NT2/D1 (cell line): ENCODE data around the gene TTPAL.

ENCODE experiments used
- DNase-seq: peaks from one replicate; pipeline ENCODE4 v3.0.0-alpha.2; 2011; ENCODE audit warnings: low read depth, low spot score
- H3K27me3 ChIP-seq: 2 replicates; pipeline ENCODE4 v1.6.0; 2011; ENCODE audit warnings: mild to moderate bottlenecking; ENCODE audit not compliant: insufficient read length, insufficient read depth
- H3K36me3 ChIP-seq: 2 replicates; pipeline ENCODE4 v1.6.1; 2011; ENCODE audit warnings: mild to moderate bottlenecking, low read length, mixed read lengths; ENCODE audit not compliant: insufficient read depth, insufficient read length
- H3K4me1 ChIP-seq: 2 replicates; pipeline ENCODE4 v1.5.1; 2011; ENCODE audit not compliant: insufficient read depth, insufficient read length
- H3K4me3 ChIP-seq: 2 replicates; pipeline ENCODE4 v1.5.1; 2011; ENCODE audit warnings: low read depth; ENCODE audit not compliant: insufficient read length
- H3K9ac ChIP-seq: 2 replicates; pipeline ENCODE4 v1.6.0; 2011; ENCODE audit warnings: low read depth; ENCODE audit not compliant: insufficient read length
- H3K9me3 ChIP-seq: 2 replicates; pipeline ENCODE4 v1.5.1; 2011; ENCODE audit warnings: mild to moderate bottlenecking, low read length; ENCODE audit not compliant: insufficient read depth
- SUZ12 ChIP-seq: IDR thresholded peaks from 2 replicates; pipeline ENCODE4 v1.6.1; 2011; ENCODE audit not compliant: insufficient read length, insufficient read depth; ENCODE audit errors: extremely low read depth
- YY1 ChIP-seq: IDR thresholded peaks from 2 replicates; pipeline ENCODE4 v1.6.1; 2011; ENCODE audit not compliant: insufficient read length, insufficient read depth
- ZNF274 ChIP-seq: IDR thresholded peaks from 2 replicates; pipeline ENCODE4 v1.6.1; 2011; ENCODE audit warnings: mild to moderate bottlenecking, low read depth, low read length

TTPAL gene

GRCh38 chr20:44526129-44526528, 50.5 kb downstream of the TTPAL start:
- DNase-seq, result peak; percentile 52
- peaks cover 17% of the 10 kb centered on the region; the same call in 1 of the 2 replicates for H3K9me3 ChIP-seq
- TF ChIP-seq SUZ12 (no peak), YY1 (no peak), ZNF274 (no peak)
- no peaks in the 10 kb centered on the region for H3K36me3 ChIP-seq
- H3K4me3 ChIP-seq, result no peak overlapping the region
- peaks cover 2% of the 10 kb centered on the region for H3K4me1 ChIP-seq
- H3K9ac ChIP-seq, result no peak overlapping the region
- no peaks in the 10 kb centered on the region for H3K27me3 ChIP-seq

- H3K36me3 ChIP-seq, result no peaks in the 10 kb centered on the region
- no peak for TF ChIP-seq SUZ12
- peaks cover 17% of the 10 kb centered on the region; the same call in 1 of the 2 replicates for H3K9me3 ChIP-seq
- H3K9ac ChIP-seq, result no peak overlapping the region
- DNase-seq, result no peak
- H3K27me3 ChIP-seq, result no peaks in the 10 kb centered on the region
- peaks cover 2% of the 10 kb centered on the region for H3K4me1 ChIP-seq
- H3K4me3 ChIP-seq, result no peak overlapping the region
Observed at GRCh38 chr20:44527716-44528199, 52.1 kb downstream of the TTPAL start.

- DNase-seq, result no peak
- no peak for TF ChIP-seq ZNF274
- no peak for TF ChIP-seq SUZ12
- TF ChIP-seq YY1, result no peak
- H3K4me1 ChIP-seq, result peaks cover 2% of the 10 kb centered on the region
- H3K4me3 ChIP-seq, result no peak overlapping the region
- H3K9ac ChIP-seq, result no peak overlapping the region
- peaks cover 17% of the 10 kb centered on the region; the same call in 1 of the 2 replicates for H3K9me3 ChIP-seq
- H3K36me3 ChIP-seq, result no peaks in the 10 kb centered on the region
- no peaks in the 10 kb centered on the region for H3K27me3 ChIP-seq
Observed at GRCh38 chr20:44528309-44528708, 52.6 kb downstream of the TTPAL start.

GRCh38 chr20:44532259-44532980, 56.7 kb downstream of the TTPAL start:
- peaks cover 7% of the 10 kb centered on the region; the same call in 1 of the 2 replicates for H3K9me3 ChIP-seq
- H3K4me1 ChIP-seq, result no peaks in the 10 kb centered on the region
- DNase-seq, result no peak
- peak overlapping the region; percentile 73 for H3K4me3 ChIP-seq
- TF ChIP-seq ZNF274 (no peak), YY1 (no peak), SUZ12 (no peak)
- no peaks in the 10 kb centered on the region for H3K36me3 ChIP-seq
- H3K27me3 ChIP-seq, result no peaks in the 10 kb centered on the region
- H3K9ac ChIP-seq, result peak overlapping the region; percentile 91

GRCh38 chr20:44532981-44533331, 57.3 kb downstream of the TTPAL start:
- H3K9ac ChIP-seq, result no peak overlapping the region
- H3K27me3 ChIP-seq, result no peaks in the 10 kb centered on the region
- H3K9me3 ChIP-seq, result peaks cover 7% of the 10 kb centered on the region; the same call in 1 of the 2 replicates
- no peaks in the 10 kb centered on the region for H3K36me3 ChIP-seq
- no peak for DNase-seq
- no peak for TF ChIP-seq ZNF274
- TF ChIP-seq SUZ12, result no peak
- no peak for TF ChIP-seq YY1
- H3K4me1 ChIP-seq, result no peaks in the 10 kb centered on the region
- H3K4me3 ChIP-seq, result no peak overlapping the region

GRCh38 chr20:44533928-44534327, 58.3 kb downstream of the TTPAL start:
- Histone ChIP-seq H3K27me3 (no peaks in the 10 kb centered on the region), H3K36me3 (no peaks in the 10 kb centered on the region), H3K4me3 (no peak overlapping the region), H3K9ac (no peak overlapping the region), H3K4me1 (no peaks in the 10 kb centered on the region), H3K9me3 (peaks cover 3% of the 10 kb centered on the region; the same call in 1 of the 2 replicates)
- DNase-seq, result no peak
- TF ChIP-seq YY1 (no peak), SUZ12 (no peak), ZNF274 (no peak)

- TF ChIP-seq SUZ12 (no peak), YY1 (no peak)
- Histone ChIP-seq H3K4me1 (peaks cover 3% of the 10 kb centered on the region), H3K4me3 (no peak overlapping the region), H3K27me3 (no peaks in the 10 kb centered on the region), H3K9me3 (no peaks in the 10 kb centered on the region), H3K36me3 (no peaks in the 10 kb centered on the region), H3K9ac (no peak overlapping the region)
- no peak for DNase-seq
Observed at GRCh38 chr20:44536175-44536574, 60.5 kb downstream of the TTPAL start.
